ENCODE measurements around the gene DIS3L2.
"Not testable (repeated sequence)": the region's sequence is repeated elsewhere in the genome, so short reads cannot be mapped to it uniquely, and the experiment has no call there.

DIS3L2 gene

GRCh38 chr2:232327105-232328031 is 365.9 kb downstream of the DIS3L2 start:
- peak; percentile 67 for DNase-seq

- DNase-seq: no peak
Measured at GRCh38 chr2:232328032-232328422, 366.5 kb downstream of the DIS3L2 start.

- DNase-seq: no peak
Measured at GRCh38 chr2:232328516-232329460, 367.3 kb downstream of the DIS3L2 start.

- no peak for DNase-seq
Measured at GRCh38 chr2:232329716-232330067, 368.2 kb downstream of the DIS3L2 start.

- DNase-seq: no peak
Measured at GRCh38 chr2:232330068-232330999, 368.8 kb downstream of the DIS3L2 start.

GRCh38 chr2:232331061-232331460 is 369.5 kb downstream of the DIS3L2 start:
- DNase-seq: not testable (repeated sequence)

- DNase-seq: not testable (repeated sequence)
Measured at GRCh38 chr2:232331641-232332040, 370.1 kb downstream of the DIS3L2 start.

- not testable (repeated sequence) for DNase-seq
Measured at GRCh38 chr2:232332244-232332939, 370.9 kb downstream of the DIS3L2 start.

GRCh38 chr2:232332940-232333259 is 371.4 kb downstream of the DIS3L2 start:
- DNase-seq: no peak

GRCh38 chr2:232333361-232334135 is 372.0 kb downstream of the DIS3L2 start:
- no peak for DNase-seq

- not testable (repeated sequence) for DNase-seq
Measured at GRCh38 chr2:232334136-232334884, 372.8 kb downstream of the DIS3L2 start.

GRCh38 chr2:232334885-232335205 is 373.3 kb downstream of the DIS3L2 start:
- not testable (repeated sequence) for DNase-seq

GRCh38 chr2:232335206-232335858 is 373.8 kb downstream of the DIS3L2 start:
- not testable (repeated sequence) for DNase-seq

GRCh38 chr2:232335859-232336215 is 374.3 kb downstream of the DIS3L2 start:
- no peak for DNase-seq

- DNase-seq: no peak
Measured at GRCh38 chr2:232336241-232336736, 374.8 kb downstream of the DIS3L2 start.

GRCh38 chr2:232336981-232337720 is 375.6 kb downstream of the DIS3L2 start:
- no peak for DNase-seq

GRCh38 chr2:232338094-232338758 is 376.7 kb downstream of the DIS3L2 start:
- not testable (repeated sequence) for DNase-seq

- DNase-seq: no peak
Measured at GRCh38 chr2:232338759-232339106, 377.2 kb downstream of the DIS3L2 start.
